ENCODE data around the gene CEP350.
"Not testable (repeated sequence)": the region's sequence is repeated elsewhere in the genome, so short reads cannot be mapped to it uniquely, and the experiment has no call there.

CEP350 gene

DNA sequence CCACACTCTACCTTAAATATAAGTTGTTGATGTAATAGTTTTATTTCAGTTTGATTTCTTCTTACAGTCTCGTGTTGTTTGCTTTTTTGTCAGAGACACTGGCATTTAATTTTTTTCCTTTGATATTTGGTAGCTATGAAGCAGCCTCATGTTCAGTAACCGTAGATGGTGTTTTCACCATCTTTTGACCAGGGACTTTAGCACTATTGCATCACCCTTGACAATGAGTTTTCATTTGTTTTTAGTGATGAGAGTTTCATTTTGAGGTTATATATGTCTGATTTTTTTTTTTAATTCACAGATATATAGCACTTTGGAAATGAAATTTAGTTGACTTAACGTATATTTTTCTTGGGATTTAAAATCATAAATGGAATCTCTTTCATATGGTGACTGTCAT is 36.2 kb downstream of the CEP350 start:
- DNase-seq, result no peak

DNA sequence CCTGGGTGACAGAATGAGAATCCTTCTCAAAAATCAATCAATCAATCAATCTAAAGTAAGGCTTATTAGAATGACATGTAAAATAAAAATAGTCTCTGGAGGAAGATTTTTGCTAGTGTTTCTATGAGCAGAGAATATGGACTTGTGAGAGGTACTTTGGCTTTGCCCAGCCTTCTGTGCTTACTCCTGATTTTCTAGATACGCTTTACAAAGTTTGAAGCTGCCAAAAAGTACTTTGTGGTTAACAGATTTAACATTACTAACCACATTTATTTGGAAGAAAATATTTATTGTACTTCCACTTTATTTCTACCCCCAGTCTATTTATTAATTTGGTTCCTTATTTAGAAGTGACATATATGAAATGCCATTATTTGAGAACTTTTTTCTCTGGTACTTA is 41.0 kb downstream of the CEP350 start:
- DNase-seq, result no peak

DNA sequence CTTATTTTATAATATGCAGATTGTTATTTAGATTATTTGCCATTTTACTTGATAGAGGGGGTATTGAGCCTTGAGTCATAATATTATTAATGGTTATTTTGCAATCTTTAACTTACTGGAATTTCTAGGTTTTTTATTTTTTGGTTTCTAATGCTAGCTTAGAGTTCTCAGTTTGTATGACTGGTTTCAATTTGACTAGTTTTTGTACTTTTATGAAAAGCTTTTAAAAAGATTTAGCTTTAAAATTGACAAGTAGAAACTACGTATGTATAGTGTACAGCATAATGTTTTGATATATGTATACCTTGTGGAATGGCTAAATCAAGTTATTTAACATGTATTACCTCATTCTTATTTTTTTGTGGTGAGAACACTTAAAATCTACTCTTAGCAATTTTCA is 41.5 kb downstream of the CEP350 start:
- DNase-seq, result no peak

DNA sequence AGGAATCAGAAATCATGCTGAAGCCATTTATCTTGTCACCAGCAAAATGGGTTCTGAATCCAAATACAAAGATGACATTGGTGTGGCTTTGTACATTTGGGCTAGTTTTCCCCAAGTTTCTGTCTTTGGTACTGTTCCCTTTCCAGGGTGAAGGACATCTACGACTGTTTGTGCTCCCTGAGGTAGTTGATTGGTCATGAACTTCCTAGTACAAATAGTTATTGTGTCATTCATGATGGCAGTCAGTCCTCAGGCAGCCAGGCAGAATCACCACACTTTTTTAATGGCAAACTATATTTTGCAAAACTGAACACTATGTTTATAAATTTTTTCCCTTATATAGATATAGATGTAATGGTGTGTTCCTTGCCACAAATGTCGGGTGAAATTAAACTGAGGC is 46.0 kb downstream of the CEP350 start:
- no peak for DNase-seq

DNA sequence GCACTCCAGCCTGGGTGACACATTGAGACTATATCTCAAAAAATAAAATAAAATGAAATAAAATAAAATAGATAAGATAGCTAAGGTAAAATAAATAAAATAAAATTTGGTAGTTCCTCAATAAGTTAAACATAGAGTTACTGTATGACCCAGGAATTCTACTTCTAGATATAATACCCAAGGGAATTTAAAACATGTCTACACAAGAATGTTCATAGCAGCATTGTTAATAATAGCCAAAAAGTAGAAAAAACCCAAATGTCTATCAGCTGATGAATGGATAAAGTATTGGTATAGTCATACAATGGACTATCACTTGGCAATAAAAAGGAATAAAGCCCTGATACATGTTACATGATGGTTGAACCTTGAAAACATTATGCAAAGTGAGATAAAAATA is 47.8 kb downstream of the CEP350 start:
- DNase-seq, result no peak

DNA sequence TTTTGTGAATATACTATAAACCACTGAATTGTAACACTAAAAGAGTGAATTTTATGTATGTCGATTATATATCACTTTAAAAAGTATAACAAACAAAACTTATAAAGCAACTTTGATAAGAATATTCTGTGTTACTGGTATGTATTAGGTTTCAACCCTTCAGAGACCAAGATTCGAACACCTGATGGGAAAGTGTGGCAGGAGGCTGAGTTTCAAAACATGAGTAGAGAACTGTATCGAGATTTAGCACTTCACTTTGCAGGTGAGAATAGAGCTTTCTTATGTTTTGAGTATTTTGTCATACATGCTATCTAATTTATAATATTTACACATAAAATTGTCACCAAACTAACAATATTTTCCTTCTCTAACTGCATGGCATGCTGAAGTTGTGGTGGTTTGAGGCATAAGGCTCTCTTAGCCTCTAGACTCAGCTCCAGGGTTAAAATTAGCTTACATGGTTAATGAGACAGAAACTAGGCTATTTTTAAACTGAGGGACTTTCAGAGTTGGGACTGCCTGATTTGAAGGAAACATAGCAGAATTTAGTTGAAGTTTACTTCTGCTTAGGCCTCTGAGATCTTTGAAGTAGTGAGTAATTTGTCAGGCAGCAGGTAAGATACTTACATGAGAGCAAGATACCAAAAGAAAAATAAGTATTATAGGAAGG is 48.6 kb downstream of the CEP350 start:
- no peak for DNase-seq

DNA sequence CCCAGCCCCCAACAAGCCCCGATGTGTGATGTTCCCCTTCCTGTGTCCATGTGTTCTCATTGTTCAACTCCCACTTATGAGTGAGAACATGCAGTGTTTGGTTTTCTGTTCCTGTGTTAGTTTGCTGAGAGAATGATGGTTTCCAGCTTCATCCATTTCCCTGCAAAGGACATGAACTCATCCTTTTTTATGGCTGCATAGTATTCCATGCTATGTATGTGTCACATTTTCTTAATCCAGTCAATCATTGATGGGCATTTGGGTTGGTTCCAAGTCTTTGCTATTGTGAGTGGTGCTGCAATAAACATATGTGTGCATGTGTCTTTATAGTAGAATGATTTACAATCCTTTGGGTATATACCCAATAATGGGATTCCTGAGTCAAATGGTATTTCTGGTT is 52.2 kb downstream of the CEP350 start:
- not testable (repeated sequence) for DNase-seq

DNA sequence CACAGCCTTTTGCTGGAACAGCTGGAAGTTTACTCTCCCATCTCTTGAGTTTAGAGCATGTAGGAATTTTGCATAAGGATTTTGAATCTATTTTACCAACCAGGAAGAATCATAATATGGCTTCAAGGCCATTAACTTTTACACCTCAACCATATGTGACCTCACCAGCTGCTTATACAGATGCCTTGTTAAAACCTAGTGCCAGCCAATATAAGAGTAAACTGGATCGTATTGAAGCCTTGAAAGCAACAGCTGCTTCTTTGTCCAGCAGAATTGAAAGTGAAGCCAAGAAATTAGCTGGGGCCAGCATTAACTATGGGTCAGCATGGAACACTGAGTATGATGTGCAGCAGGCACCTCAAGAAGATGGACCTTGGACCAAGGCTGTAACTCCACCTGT is 65.4 kb downstream of the CEP350 start:
- DNase-seq, result no peak

DNA sequence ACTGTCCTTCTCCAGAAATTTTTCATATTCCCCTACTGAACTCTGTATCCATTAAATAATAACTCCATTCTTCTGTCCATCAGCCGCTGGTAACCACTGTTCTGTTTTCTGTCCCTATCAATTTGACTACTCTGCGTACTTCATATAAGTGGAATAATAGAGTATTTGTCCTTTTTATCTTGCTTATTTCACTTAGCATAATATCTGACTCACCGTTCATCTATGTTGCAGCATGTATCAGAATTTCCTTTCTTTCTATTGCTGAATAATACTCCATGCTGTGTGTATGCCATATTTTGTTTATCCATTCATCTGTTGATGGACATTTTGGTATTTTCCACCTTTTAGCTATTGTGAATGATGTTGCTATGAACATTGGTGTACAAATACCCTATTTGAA is 71.9 kb downstream of the CEP350 start:
- no peak for DNase-seq

DNA sequence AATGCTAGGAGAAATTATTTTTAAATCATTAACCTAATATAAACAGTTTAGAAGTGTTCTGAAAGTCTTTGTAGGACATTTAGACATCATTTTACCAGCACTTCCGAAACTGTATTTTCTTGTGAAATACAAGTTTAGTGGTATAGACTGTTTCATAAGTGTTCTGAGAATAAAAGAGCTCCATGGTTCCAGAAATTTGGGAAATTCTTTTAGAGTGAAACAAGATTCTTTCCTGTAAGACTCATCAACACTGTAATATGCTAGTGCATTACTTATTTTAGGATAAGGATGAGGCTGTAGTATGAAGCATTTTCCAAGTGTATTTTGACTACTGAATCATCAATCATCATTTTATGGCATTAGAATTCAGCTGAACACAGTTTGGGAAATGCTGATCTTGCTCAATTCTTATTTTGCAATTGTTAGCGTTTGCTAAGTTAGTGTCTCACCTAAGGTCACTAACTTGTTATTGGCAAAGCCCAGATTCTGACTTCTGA is 73.4 kb downstream of the CEP350 start:
- DNase-seq, result no peak

DNA sequence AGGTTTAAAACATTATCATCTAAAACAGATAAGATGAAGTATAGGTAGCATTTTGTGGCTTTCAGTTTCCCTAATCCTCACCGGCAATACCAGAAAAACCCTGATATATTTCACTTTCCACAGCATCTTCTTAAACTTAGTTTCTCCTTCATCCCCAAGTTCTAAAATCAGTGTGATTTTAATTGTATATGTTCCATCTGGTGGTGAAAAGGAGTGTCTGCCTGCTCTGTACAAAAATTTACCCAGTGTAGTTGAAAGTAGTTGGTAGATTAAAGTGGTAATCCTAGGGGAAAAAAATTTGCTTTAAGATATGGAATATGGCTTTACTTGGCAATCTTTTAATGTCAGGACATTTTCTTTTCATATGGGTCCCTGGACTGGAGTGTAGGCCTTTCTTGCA is 74.3 kb downstream of the CEP350 start:
- no peak for DNase-seq

DNA sequence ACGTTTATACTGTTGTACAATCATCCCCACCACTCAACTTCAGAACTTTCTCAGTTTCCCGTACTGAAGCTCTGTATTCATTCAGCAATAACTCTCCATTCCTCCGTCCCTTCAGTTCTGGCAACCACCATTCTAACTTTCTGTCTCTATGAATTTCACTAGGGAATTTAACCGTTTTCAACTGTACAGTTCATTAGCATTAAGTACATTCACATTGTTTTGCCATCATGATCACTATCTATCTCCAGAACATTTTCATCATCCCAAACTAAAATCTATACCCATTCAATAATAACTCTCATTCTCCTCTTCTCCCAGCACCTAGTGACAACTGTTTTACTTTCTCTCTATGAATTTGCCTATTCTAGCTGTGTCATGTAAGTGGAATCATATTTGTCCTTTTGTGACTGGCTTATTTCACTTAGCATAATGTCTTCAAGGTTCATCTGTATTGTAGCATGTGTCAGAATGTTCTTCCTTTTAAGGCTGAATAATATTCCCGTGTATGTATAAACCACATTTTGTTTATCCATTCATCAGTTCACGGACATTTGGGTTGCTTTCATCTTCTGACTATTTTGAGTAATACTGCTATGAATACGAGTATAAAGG is 75.0 kb downstream of the CEP350 start:
- DNase-seq, result no peak

DNA sequence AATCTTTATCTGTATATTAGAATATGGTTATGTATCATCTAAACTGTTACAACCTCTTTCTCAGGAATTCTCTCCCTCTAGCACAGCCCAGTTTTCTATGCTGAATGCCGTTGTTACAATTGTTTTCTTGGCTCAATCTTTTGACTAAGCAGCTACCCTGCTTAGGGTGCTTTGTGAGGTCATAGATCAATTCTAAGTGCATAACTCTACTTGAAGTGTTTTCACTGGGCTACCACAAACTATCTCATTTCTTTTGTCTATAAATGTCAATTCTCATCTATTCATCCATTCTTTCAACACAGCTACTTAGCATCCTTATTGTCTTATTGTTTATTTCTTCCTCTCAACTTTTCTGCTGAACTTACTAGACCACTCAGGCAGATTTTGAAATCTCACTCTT is 77.1 kb downstream of the CEP350 start:
- peak; percentile 63 for DNase-seq

DNA sequence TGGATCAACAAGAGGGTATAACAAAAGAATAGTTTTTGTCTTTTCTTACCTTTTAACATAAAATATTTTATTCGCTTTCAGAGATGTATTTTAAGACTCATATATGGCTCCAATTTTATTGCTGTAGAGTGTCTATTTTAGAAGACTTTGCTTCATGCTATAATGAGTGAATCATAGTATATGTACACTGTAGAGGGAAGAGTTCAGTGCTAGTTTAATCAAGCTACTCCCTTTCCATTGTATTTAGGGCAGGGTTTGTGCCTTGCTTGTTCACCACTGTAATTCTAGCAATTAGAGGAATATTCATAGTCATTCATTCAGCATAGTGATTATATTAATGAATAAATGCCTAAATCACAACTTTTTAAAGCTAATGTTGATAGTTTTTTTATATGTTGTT is 78.8 kb downstream of the CEP350 start:
- DNase-seq, result no peak

DNA sequence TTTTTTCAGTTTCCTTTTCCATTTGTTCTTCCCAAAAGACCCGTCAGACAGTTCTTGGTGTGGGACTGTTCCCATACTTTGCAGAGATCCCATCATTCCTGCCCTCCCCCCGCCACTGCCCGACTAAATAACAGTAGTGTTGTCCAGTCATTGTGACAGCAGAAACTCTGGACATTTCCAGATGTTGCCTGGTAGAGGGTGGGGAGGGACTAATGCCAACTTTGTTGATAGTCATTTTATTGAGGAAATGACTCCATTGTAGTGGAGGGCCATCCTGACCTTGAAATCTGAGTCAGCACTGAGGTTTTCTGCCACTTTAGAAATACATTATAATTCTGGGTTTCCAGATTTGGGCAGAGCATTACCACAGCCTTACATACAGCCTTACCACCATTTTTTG is 85.4 kb downstream of the CEP350 start:
- no peak for DNase-seq

DNA sequence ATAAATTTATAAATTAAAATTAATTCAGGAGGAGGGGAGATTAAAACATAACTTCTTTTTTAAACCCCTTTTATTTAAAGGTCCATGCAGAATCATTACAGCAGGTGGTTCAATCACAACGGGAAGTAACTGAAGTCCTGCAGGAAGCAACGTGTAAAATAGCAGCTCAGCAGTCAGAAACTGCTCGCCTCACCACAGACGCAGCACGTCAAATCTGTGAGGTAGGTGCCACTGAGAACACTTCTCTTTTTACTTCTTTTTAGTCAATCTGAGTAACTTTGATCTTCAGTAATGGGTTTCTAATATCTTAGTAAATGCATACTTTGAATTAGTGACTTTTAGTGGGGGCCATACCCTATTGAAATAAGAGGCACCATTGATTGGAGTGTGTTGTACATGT is 87.0 kb downstream of the CEP350 start:
- DNase-seq, result no peak

DNA sequence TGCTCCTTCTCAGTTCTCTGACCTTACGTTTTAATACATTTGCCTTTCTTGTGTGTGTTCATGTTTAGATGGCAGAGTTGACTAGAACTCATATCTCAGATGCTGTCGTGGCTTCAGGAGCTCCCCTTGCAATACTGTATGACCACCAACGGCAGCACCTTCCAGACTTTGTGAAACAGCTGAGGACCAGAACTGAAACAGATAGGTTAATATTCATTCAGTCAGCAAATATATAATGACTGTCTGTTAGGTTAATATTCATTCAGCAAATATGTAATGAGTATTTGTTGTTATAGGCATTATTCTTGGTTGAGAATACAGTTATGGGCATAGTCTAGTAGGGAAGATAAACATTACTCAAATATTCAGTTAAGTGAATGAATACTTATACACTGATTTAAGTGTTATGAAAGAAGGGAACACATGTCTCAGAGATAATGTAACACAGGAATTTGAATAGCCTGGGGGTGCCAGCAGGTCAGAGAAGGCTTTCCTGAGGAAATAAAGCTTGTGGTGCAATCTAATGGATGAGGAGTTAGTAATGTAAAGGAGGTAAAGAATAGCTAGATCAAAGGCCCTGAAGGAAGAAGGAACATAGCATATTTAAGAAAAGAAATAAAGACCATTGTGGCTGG is 88.5 kb downstream of the CEP350 start:
- no peak for DNase-seq

DNA sequence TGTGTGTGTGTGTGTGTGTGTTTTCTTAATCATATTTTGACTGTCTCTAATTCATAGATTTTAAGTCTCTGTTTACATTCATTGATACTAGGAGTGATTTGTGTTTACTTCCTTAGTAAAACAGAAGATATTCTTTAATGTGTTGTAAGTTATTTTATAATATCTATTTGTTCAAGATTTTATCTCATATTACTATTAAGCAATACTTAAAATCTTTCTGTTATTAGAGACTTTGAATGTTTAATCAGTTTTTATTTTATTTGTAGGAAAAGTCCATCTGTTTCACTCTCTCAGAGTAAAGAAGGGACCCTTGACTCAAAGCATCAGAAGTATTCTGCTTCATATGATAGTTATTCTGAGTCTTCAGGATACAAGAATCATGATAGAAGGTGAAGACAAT is 89.2 kb downstream of the CEP350 start:
- no peak for DNase-seq

DNA sequence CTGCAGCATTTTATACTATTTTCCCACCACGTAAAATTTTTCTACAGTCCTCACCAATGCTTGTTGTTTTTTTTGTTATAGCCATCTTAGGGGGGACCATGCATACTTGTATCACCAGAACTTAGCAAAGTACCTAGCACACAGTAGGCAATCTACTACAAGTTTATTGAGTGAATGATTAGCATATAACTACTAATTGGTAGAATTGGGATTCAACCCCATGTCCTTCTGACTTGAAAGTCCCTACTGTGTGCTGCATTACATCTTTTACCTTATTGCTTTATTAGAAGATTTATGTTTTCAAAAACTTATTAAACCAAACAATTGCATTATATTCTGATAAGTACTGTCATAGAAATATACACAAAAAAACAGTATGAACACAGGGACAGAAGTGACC is 92.1 kb downstream of the CEP350 start:
- DNase-seq, result no peak

DNA sequence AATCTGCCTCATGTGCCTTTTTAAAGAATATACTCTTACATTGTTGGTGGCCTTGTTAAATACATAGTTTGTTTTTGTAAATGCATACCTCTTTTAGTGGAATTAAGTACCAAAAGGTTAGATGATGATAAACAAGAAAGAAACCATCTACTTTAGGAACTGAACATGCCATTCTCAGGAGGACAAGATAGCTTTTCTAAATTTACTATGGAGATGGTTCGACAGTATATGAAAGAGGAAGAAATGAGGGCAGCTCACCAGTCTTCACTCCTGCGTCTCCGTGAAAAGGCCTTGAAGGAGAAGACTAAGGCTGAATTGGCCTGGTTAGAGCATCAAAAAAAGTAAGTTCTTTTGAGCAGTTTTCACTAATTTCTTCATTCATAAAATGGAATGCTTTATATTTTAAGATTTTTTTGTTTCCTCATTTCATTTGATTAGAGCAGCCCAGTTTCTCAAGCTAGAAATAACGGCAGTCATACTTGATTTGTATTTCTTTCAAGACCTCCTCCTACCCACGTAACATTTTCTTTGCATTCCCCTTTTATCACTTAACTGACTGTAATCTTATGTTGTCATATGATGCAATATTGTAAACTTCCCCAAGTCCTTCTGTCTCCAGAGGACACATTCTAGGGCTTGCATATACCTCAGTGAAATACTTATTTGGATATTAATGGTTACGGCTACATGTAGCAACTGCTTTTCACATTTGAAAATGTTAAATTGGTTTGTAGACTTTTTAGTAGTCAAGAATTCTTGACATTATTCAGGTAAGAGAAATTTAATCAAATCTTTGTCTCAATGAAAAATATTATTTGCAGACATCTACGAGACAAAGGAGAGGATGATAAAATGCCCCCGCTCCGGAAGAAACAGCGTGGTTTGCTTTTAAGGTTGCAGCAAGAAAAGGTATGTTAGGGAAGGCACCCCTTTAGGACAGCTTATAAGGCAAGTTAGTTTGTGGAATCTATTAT is 99.3 kb downstream of the CEP350 start:
- no peak for DNase-seq

DNA sequence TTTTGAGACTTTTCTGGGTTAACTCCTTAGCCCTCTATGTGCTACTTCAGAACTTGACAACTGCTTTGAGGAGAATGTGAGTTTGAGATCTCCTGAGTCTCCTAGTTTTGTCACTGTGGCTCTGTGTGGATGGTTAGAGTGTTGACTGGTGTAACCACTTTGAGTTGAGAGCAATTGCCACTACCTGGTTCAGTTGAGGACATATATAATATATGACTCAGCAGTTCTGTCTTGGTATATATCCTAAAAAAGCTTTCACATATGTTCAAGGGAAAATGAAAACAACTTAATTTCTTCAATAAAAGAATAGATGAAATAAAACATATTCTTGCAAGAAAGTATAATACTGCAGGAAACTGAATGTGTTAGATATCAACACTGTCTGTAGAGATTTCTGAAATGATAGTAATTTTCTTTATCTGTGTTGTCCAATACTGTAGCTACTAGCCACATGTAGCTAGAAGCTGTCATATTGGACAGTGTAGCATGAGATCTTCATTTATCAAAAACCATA is 103.3 kb downstream of the CEP350 start:
- no peak for DNase-seq

DNA sequence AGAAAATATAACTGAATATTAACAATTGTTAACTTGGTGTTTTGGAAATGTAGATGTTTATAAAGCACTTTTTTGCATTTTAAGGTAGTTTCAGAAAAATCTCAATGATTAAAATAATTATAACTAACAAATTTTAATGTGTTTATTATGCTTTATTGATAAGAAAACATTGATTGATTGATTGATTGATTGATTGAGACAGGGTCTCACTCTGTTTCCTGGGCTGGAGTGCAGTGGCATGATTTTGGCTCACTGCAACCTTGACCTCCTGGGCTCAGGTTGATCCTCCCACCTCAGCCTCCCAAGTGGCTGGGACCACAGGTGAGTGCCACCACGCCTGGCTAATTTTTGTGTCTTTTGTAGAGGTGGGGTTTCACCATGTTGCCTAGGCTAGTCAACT is 106.4 kb downstream of the CEP350 start:
- DNase-seq, result no peak

DNA sequence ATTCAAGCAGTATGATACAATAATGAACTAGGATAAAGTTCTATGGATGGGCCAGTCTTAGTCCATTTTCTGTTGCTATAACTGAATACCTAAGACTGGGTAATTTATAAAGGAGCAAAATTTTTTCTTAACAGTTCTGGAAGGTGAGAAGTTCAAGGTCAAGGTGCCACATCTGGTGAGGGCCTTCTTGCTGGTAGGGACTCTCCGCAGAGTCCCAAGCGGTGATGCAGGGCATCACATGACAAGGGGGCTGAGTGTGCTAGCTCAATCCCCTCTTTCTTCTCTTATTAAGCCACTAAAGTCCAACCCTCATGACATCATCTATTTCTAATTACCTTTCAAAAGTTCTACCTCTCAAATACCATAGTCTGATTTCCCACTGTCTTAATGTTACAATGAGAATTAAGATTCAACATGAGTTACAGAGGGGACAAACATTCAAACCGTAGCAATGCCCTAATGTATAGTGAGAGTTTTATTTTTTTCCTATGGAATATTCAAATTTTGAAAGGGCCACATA is 107.9 kb downstream of the CEP350 start:
- DNase-seq, result no peak
